Dedifferentiated amniotic fluid mesenchymal stem cell (primary cell): ENCODE measurements around the gene RNF138.
A peak's percentile ranks its signal among the peaks of the same experiment; 100 is the strongest.
"Not testable (repeated sequence)": the region's sequence is repeated elsewhere in the genome, so short reads cannot be mapped to it uniquely, and the experiment has no call there.

Experiments used
- DNase-seq: peaks from one replicate; pipeline ENCODE4 v3.0.0-alpha.2; 2016; ENCODE audit errors: extremely low spot score

The RNF138 gene, protein sequence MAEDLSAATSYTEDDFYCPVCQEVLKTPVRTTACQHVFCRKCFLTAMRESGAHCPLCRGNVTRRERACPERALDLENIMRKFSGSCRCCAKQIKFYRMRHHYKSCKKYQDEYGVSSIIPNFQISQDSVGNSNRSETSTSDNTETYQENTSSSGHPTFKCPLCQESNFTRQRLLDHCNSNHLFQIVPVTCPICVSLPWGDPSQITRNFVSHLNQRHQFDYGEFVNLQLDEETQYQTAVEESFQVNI

DNA sequence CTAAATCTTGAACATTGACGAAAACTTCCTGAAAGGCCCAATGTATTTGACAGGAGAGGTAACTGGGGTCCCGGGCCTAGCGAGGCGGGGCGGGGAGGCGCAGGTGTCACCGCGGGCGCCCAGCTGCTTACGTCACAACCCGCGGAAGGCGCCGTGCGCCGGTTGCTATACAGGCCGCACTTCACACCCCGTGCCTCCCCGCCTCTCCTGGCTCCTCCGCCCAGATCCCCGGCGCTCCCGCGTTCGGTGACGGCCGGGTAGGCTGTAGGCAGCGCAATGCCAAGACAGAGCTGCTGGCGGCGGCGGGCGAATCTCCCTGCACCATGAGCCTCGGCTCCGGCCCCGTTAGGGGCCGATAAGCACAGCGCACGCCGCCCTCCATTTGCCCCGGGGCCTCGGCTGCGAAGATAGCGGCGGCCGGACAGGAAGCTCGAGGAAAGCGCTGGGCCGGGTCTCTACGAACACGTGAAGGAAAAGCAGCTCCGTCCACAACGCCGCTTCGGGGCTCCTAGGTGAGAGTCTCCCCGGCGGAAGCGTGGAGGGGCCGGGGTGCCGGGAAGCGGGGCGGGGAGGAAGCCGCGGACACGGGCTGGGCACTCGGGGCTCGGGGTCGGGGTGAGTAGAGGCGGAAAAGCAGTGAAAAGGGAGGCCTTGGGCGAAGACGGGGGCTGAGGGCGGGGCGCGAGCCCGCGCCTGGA lies at the start of gene RNF138:
Gene RNF138, plus strand, starts transcription at position 151 of the 698 bp plus-strand sequence. CDS start 903 bp downstream, outside the sequence.
- peak; percentile 54 for DNase-seq

DNA sequence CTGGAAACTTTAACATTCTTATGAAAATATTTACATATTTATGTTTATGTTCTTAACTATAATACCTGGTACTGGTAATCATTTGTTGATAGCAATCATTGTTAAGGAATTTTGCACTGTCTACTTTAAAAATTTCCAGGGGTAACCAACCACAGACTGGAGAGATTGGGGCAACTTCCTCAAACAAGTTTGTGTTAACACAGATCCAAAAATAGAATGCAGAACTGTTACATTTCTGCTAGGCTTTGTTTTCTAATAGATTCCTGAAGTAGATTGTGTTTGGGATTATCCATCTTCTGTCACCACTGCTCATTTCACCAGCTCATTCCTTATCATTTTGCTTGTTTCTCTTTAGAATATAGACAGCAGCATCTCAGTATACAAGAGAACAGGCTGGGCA lies 49.3 kb upstream of the RNF138 start:
- no peak for DNase-seq

DNA sequence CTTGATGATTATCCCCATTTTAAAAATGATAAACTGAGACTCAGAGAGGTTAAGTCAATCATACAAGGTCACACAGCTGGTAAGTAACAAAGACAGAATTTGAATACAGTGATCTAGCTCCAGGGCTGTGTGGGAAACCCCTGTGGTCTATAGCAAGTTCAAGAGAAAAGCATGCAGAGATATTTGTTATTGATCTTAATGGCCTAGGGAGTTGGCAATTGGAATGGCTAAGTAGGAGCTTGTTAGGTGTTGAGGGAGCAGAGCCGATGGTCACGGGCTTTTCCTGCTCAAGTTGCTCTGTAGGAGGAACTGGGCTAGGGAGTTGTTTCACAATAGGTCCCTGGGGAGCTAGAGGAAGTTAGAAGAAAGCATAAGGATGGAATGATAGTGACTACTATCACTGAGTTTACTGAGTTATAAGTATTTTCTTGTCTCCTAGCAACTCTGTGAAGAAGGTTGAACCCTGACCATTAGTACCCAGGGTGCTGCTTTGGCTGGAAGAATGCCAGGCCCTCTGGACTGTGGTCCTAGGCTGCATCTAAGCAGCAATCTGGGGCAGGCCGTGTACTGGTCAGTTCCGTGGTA lies 43.1 kb upstream of the RNF138 start:
- no peak for DNase-seq

DNA sequence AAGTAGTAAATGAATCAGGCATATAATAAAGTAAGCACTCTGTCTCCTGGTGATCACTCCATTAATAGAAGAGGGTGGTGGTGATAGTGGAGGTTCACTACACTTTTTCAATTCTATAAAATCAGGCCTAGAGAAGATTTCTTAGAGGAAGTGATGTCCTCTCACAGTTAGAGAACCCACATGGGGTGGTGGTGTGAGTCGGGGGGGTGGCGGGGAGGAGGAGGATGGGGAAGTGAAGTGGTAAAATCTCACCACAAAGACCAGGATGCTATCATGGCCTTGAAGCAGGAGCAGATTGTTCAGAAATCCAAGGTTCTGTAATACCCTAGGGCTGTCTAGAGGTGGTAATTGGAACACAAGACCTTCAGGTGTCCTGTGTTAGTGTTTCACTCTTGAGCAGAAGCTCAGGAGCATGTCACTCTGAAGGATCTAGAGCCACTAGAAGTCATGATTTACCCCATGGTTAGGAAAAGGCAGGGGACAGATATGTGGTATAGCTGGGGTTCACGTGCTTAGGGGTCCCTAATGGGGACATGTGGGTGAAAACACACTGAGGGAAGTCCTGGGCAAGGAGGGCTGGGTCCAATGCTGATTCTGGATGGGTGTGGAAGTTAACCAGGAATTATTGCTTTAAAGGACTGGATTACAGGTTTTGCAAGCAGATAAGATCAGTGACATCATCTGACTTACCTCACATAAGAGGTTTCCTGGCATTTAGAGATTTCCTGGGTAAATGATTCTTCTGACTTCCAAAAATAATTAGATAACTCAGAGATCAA lies 42.1 kb upstream of the RNF138 start:
- no peak for DNase-seq

DNA sequence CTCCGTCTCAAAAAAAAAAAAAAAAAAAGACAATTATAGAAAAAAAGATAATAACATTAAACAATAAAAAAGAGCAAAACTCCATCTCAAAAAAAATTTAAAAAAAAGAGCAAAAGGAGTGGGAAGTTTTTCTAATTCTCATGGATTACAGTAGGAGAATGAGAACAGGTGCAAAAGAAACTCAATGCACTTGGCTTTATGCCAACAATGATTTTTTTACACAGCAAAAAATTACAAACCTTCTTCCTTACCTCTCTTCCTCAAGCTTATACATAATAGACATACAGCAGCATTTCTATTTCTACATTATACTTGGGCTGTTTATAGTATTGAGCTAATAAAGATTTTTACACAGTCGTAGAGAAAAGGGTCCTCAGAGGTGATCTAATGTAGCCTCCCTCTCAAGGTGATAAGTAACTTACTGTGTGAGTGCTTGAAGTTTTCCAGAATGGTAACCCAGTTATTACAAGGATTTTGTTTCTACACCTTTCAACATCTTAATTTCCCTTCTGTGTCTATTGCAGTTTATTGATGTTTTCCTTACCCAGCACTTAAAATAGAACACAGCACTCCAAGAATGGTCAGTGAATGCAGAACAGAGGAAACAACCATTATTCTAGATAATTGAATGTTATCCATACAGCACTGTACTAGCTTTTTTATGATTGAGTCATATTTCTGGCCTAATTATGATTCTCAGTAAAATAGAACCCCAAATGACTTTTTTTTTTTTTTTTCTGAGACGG lies 34.9 kb upstream of the RNF138 start:
- DNase-seq, result no peak

DNA sequence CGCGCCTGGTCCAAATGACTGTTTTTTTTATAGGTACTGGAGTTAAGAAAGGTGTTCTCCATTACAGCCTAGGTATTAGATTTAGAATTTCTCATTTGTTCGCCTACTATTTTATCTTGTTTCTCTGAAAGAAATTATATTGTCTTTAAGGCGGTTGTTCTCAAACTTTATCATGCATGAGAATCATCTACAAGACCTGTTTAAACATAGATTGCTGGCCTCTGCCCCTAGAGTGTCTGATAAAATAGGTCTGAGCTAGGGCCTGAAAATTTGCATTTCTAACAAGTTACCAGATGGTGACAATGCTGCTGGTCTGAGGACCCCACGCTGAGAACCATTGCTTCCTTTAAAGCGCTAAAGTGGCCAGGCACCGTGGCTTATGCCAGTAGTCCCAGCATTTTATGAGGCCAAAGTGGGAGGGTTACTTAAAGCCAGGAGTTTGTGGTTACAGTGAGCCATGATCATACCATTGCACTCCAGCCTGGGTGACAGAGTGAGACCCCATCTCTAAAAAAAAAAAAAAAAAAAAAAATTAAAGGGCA lies 34.0 kb upstream of the RNF138 start:
- DNase-seq, result no peak

DNA sequence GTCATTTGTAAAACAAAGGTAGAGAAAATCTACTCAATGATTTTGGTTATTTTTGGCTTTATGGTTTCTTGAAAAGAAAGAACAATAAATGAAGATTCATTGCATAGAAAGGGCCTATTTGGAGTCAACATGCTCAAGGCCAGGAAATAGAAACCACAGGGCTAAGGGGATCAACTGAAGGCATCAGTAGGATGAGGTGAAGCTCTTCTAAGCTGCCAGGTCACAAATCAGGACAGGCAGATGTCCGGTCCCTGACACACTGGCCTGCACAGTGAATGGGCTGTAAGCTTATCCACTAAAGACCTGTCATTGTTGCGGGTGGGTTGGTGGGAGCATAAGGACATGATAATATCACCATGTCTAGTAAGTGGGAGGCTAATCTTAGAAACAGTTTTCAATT lies 31.6 kb upstream of the RNF138 start:
- no peak for DNase-seq

DNA sequence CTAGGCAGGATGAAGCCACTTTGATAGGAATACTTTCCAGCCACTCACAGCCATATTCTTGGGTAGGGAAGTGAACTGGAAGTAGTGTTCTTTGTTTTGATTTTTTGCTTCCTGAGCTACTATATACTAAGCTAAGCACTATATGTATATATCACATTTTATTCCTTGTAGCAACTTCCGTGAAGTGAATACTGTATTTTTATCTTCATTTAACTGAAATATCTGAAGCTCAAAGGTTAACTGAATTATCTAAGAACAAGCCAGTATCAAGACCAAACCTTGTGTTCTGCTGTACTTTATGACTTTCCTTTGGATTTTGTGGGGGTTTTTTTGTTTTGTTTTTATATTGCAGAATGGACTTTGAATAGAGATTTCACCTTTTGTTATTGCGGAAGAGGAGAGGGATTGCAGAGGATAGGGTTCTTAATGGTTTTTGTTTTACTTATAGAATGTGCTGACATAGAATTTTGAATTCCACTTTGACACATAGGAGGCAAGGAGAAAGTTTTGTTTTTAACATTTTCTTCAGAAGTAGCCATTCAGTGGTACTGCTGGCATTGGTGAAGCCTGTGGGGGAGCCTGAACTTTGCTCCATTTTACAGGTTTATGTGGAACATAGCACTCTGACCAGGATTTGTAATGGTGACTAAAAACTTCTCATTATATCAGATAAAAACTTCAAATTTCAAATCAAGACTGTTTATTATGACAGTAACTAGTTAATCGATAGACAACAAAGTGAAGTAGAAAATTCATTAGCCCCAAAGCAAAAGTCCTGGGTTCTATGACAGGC lies 24.1 kb upstream of the RNF138 start:
- no peak for DNase-seq

DNA sequence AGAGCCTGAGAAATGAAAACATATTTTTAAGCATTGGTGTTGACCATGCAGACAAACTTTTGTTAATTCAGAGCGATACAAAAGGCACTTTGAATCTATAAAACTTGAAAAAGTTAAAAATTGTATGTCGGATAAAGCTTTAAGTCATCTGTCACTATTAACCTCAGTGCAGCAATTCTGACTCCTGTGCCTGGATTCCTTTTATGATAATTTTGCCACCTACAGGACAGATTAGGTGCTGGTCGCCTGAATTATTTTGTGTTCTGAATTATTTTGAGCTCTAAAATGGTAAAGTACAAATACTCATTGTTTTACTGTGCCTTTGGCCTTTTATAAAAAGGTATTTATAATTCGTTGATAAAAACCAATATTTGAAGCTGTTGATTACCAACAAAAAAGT lies 19.4 kb upstream of the RNF138 start:
- DNase-seq, result no peak

DNA sequence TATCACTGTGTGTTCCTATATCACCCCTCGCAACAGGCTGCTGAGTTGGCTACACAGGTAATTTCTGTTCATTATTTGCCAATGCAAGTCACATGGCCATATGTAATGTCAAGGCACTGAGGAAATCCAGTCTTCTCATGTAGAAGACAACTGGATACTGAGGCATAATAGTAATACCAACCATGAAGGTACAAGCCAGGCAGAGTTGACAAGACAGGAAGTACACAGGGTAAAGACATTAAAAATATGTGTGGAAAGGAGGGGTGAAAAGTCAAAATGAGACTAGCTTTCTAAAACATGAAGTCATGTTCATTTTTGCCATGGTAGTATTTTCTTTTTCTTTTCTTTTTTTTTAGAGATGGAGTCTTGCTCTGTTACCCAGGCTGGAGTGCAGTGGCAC lies 17.5 kb upstream of the RNF138 start:
- no peak for DNase-seq

DNA sequence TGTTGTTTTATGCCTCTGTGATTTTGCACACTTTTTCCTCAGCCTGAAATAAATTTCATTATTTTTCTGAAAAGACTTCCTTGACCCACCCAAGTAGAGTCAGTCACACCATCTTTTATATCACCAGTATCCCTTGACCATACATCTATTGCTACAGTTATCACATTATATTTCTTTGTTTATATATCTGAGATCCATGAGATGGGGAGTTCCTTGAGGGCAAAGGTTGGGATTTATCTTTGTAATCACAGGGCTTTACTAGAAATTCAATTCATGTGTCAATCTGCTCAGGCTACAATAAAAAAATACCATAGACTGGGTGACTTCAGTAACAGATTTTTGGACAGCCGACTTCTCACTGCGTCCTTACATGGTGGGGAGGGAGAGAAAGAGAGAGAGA lies 12.8 kb upstream of the RNF138 start:
- no peak for DNase-seq

DNA sequence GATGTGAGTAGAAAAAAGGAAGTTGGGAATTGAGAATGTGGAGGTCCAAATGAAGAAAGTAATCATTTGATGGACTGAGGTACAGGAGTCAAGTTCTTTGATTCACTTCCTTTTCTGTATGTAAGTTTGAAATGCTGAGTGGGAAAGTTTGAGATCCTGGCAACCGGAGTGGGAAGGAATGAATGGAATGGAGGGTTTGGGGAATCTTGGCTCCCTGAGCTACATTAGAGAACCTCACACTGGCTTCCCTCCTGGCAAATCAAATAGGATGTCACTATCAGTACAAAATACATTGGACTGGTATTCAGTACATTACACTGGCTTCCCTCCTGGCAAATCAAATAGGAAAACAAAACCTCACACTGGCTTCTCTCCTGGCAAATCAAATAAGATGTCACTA lies 9.8 kb upstream of the RNF138 start:
- no peak for DNase-seq

DNA sequence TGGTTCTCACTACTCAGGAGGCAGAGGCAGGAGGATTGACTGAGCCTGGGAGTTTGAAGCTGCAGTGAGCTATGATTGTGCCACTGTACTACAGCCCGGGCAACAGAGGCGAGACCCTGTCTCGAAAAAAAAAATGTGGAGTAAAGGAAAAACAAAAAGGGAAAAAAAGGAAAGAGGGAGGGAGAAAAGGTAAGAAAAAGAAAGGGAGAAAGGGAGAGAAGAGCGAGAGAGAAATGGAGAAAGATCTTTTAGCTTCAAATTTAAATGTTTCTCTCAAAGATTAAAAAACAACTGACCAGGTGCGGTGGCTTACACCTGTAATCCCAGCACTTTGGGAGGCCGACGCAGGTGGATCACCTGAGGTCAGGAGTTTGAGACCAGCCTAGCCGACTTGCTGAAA lies 7.9 kb upstream of the RNF138 start:
- DNase-seq, result no peak

DNA sequence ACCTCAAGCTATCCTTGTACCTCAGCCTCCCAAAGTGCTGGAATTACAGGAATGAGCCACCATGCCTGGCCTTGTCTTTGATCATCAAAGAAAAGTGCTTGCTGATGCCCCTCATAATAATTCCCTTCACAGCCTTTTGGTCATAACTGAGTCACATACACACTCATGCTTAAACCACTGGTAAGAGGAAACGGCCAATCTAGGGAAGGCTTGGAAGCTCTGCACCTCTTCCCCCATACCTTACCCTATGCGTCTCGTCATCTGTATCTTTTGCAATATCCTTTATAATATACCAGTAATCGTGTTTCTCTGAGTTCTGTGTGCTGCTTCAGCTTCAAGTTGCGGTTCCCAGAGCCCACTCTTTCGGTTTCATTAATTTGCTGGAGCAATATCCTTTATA lies 4.8 kb upstream of the RNF138 start:
- DNase-seq, result no peak

DNA sequence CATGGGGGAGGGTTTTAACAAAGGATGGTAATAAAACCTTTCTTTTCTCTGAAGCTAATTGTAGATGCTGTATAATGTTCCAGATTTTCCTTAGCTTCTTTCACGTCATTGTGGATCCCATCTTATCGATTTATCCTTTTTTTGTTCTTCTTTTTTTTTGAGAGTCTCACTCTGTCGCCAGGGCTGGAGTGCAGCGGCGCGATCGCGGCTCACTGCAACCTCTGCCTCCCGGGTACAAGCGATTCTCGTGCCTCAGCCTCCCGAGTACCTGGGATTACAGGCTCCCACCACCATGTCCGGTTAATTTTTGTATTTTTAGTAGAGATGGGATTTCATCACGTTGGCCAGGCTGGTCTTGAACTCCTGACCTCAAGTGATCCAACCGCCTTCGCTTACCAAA lies 843 bp upstream of the RNF138 start:
- DNase-seq, result not testable (repeated sequence)

DNA sequence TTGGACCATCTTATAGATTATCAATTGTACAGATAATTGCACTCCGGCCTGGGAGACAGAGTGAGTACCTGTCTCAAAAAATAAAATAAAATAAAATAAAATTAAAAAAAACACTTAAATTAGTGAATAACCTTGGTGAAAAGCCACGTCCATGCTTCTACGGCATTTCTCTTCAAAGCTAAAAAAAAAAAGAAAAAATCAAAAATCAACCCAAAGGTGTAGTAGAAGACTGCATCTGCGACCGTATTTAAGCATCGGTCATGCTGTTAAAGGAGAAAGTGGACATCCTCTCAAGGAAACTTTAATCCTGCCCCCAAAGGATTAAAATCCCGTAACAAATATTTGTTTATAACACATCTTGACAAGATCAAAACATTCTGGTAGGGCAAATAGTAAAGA lies 350 bp upstream of the RNF138 start:
- DNase-seq, result no peak

DNA sequence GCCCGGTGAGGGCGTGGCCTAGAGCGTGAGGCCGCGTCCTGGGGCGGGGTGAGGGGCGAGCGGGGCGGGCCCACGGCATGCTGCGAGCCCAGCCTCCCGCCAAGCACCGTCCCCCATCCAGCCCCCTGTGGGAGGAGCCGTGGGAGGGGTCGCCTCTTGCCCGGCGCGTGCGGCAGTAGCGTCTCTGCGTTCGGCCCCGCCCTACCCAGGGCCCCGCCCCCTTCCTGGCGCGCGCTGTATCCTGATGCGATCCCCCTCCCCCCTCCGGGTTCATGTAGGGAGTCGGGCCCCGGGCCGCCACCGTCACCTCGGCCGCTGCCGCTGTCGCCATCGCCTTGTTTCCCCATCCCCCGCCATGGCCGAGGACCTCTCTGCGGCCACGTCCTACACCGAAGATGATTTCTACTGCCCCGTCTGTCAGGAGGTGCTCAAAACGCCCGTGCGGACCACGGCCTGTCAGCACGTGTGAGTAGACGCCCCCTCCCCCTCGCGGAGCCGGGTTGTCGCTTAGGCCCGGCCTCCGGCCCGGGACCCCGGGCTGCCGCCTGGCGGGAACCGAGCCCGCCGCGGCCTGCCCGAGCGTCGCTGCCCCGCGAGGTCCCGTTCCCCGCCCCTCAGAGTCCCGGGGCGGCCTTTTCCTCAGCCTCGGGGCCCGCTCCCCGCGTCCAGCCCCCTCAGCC lies 888 bp downstream of the RNF138 start:
- DNase-seq, result peak; percentile 95

DNA sequence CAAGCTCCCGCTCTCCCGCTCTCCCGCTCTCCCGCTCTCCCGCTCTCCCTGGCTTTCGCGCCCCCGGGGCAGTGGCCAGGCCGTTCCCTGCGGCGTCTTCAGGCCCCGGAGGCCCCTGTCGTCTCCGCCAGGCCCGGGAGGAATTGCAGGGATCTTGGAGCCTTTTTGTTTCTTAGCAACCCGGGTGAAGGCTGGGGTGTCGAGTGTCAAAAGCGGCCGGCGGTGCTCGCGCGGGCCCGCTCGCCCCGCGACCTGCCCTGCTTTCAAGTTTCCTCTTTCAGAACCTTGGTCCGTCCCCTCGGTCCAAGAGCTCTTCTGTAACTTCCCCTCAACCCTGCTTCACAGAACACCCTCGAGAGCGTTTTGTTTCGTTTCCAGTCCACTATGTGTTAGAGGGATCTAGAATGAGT lies 1.4 kb downstream of the RNF138 start:
- DNase-seq, result peak; percentile 70

DNA sequence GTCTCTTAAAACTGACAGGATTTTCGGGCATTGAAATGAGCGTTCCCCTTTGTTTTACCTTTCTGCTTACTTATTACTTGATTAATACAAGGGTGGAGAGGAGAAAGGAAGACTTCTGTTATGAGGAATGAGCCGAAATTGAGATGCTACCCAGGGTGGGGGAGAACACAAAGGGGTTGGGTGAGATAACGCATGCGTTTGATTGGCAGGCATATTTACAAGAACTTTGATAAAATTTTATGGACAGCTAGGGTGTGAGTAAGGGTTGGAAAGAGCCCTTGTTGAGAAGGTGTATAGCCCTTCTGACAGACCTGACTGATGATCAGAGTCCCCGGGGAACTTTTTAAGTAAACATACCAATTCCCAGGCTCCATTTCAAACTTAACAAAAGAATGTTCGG lies 1.8 kb downstream of the RNF138 start:
- DNase-seq, result no peak
